22Rv1 (cell line): ENCODE results near the gene RAI1.

Experiments used
- H3K27ac ChIP-seq: fragments of 450-650 bp; 2 replicates; pipeline ENCODE4 v1.5.1; 2017
- ZFX ChIP-seq: fragments of 450-650 bp; IDR thresholded peaks from 2 replicates; pipeline ENCODE4 v1.6.1; 2017; ENCODE audit warnings: antibody characterized with exemption, borderline replicate concordance
- TF ChIP-seq, protein P1 (sequence below): fragments of 450-650 bp; IDR thresholded peaks from 2 replicates; pipeline ENCODE4 v1.5.1; 2017; ENCODE audit warnings: mild to moderate bottlenecking

The RAI1 gene

DNA sequence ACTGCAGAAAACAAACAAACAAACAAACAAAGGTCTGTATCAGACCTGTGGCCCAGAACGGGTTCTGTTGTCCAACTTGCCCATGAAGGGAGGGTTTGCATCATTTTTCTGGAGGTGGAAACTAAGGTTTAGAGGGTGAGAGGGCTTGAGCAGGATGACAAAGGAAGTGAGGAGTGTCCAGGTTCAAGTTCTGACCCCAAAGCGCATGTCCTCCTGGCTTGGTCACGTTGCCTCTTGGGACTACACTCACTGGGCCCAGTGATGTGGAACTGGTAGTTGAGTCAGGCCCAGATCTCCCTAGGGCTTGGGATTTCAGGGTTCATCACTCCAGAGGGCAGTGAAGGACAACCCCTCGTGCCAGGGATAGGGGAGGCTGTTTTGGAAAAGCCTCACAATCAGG lies 153.7 kb downstream of the RAI1 start:
- no peak for TF ChIP-seq ZFX
- TF ChIP-seq, protein P1, sequence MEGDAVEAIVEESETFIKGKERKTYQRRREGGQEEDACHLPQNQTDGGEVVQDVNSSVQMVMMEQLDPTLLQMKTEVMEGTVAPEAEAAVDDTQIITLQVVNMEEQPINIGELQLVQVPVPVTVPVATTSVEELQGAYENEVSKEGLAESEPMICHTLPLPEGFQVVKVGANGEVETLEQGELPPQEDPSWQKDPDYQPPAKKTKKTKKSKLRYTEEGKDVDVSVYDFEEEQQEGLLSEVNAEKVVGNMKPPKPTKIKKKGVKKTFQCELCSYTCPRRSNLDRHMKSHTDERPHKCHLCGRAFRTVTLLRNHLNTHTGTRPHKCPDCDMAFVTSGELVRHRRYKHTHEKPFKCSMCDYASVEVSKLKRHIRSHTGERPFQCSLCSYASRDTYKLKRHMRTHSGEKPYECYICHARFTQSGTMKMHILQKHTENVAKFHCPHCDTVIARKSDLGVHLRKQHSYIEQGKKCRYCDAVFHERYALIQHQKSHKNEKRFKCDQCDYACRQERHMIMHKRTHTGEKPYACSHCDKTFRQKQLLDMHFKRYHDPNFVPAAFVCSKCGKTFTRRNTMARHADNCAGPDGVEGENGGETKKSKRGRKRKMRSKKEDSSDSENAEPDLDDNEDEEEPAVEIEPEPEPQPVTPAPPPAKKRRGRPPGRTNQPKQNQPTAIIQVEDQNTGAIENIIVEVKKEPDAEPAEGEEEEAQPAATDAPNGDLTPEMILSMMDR, result no peak
- no peak overlapping the region for H3K27ac ChIP-seq

DNA sequence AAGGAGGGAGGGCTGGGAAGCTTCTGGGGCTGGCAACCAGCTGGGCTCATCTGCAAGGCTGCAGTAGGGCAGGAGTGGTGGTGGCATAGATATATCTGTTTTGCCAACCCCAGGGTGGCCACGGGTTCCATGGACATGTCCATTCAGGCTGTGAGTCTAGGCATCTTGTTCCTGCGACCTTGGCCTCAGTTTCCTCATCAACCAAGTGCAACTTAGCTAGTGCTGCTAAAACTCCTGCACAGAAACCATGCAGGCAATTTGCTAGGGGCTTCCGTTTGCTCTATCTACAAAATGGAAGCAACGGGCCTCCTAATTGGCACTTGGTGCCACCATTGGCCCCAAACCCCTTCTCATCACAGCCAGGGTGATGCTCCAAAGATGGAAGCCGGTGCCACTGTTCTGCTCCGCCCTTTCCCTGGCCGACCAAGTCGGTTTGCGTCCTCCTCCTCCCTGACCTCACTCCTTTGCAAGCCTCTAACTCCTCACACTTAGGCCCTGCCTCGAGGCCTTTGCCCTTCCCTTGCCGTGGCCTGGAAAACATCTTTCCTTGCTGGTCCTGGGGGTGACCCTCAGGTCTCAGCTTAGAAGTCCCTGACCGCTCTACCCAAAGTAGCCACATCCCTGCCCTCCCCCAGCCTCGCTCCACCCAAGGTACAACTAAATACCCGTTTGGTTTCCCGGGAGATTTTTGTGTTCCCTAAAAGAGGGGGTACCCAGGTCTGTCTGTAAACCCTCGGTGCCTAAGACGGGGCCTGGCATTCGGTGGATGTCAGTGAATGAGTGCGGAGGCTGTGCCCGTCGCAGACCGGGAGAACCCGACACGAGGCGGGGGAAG lies 154.4 kb downstream of the RAI1 start:
- TF ChIP-seq, protein P1, result no peak
- TF ChIP-seq ZFX, result no peak
- peak overlapping the region; percentile 95 for H3K27ac ChIP-seq

DNA sequence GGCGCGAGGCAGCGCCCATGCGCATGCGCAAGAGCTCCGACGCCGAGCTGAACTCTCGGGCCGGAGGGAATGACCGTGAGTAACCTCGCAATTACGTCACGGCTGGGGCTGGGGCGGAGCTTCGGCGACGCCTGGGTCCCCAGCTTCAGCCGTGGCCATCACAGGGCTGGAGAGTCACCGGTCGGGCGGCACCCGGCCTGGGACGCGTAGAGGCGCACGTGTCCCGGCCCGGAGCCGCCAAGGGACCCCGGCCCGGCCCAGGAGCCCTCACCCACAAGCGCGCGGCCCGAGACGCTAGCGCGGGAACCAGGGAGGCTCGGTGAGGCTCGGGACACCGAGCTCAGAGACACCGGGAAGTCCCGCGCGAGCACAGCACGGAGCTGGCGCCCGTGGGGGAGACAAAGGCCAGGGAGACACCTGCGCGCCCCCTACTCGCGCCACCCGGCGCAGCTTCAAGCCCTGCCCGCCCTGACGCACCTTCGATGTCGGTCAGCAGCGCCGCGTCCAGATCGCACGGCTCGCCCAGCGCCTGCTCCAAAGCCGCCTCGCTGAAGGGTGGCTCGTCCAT lies 155.1 kb downstream of the RAI1 start:
- H3K27ac ChIP-seq, result peak overlapping the region; percentile 95
- TF ChIP-seq ZFX, result no peak
- TF ChIP-seq, protein P1, result no peak

DNA sequence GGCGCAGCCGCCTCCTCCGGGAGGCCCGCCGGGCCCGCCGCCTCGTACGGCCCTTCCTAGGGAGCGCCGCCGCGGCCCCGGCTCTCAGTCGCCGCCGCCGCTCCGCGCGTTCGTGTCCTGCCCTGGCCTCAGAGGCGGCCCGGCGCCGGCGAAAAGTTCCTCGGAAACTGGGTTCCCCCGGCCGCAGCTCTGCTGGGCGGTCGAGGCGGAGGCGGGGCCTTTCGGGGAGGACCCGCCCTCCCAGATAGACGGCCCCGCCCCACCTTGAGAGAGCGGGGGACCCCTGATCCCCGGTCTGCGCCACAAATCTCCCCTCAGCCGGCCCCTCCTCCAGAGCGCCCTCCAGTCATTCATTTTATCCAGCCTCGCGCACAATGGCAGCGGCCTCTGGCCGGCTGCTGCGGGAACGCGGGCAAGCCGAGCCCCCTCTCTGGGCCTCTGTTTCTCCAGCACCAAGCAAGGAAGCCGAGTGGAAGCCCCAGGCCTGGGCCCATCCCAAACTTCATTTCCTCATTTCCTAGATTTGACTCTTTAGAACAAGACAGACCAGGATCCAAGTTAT lies 155.6 kb downstream of the RAI1 start, which contains the start of gene SREBF1:
SREBF1 (minus strand) TSS at position 169 of the 562 bp plus-strand sequence. CDS start 169 bp downstream, outside the sequence.
- TF ChIP-seq, protein P1, result no peak
- no peak for TF ChIP-seq ZFX
- H3K27ac ChIP-seq, result peak within 1 kb of the TSS; percentile 95

DNA sequence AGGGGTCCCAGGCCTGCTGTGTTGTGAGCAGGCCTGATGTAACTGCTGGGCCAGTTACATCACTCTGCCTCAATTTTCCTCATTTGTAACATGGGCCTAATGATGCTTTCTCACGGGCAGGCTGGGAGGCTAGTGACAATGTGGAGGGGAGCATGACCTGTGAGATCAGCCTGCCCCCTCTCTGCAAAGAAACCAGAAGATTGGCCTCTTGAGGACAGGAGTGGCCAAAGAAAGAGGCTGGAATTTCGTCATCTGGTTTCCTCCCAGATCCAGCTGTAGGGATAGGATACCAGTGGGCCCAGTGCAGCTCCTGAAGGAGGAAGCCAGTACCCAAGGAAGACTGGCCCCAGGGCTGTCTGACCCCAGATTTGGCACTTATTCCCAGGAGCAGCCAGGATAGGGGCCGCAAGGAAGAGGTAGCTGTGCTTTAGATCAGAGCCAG lies 156.1 kb downstream of the RAI1 start:
- peak overlapping the region; percentile 95 for H3K27ac ChIP-seq

DNA sequence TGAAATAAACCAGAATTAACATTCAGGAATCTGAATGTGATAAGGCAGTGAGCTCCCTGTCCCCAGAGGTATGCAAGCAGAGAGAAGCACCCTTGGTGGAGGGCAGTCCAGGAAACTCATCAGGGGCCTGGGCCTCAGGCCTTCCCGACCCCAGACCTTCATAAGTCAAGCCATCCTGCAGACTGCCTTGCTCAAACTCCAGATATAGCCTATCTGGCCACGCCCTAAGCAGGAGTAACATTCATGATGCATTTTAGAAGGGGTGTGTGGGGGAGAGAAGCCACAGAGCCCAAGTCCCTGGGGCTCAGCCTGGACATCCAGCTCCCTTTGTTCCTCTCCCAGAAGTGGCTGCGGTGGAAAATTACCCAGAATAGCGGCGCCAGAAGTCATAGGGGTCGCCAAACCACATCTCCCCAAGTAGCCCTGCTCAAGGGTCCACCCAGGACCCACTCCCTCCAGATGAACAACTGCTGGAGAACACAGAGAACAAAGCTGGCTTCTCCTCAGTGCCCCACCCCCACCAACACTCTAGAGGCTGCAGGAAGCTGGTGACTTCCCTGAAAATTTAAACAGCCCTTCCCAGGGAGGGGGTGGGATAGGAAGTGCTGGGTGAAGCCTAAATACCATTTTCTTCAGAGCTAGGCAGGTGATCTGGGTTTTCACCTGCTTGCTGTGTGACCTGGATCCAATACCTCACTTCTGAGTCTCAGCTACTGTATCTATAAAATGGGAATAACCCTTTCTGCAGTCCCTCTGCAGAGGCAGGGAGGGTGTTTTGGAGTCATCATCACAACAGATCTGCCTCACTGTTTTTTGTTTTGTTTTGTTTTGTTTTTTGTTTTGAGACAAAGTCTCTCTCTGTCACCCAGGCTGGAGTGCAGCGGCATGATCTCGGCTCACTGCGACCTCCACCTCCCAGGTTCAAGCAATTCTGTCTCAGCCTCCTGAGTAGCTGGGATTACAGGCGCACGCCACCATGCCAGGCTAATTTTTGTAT lies 157.0 kb downstream of the RAI1 start:
- TF ChIP-seq, protein P1, result no peak
- no peak for TF ChIP-seq ZFX
- peak overlapping the region; percentile 95 for H3K27ac ChIP-seq

More for the DNA sequence above, 156.1 kb downstream of the RAI1 start:
- no peak for TF ChIP-seq ZFX
- TF ChIP-seq, protein P1, result no peak
